Measurements from ENCODE around the gene SOHLH2.

- no peak for TF ChIP-seq CTCF (IDR thresholded peaks at IDR 0.05)
- no peak for TF ChIP-seq POLR2A (IDR thresholded peaks at IDR 0.05)
These were observed 3.6 kb downstream of the SOHLH2 start for GRCh38 chr13:36210738-36211137.
